GM19372 (cell line): ENCODE results near the gene PRICKLE3.
"Not testable (repeated sequence)": the region's sequence is repeated elsewhere in the genome, so short reads cannot be mapped to it uniquely, and the experiment has no call there.

ENCODE experiments used
- ATAC-seq: cut with Tn5 transposase; IDR thresholded peaks from one replicate; pipeline ENCODE4 v1.9.1; 2021; ENCODE audit warnings: mild to moderate bottlenecking, low read depth, moderate library complexity; ENCODE audit not compliant: unreplicated experiment

The PRICKLE3 gene

GRCh38 chrX:49184294-49185281 lies 1.6 kb downstream of the PRICKLE3 start:
- no peak for ATAC-seq

- no peak for ATAC-seq
These were observed 2.4 kb downstream of the PRICKLE3 start for GRCh38 chrX:49183701-49184281.

DNA sequence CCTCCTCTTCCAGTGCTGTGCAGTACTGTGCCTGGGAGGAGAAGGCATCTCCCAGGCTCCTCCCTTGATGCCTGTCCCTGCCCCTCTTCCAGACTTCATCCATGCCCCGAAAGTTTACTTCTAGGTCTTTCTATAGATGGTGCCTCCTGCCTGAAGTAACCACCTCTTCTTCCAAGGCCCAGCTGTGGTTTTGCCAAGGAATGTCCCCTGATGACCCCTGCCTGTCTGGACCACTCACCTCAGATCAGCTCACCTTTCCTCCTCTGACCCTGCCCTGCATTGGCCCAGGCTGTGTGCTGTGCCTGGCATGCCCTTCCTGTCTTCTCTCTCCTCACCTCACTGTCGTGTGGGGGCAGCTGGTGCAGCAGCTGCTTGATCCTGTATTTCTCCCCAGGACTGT lies 6.8 kb downstream of the PRICKLE3 start:
- no peak for ATAC-seq

DNA sequence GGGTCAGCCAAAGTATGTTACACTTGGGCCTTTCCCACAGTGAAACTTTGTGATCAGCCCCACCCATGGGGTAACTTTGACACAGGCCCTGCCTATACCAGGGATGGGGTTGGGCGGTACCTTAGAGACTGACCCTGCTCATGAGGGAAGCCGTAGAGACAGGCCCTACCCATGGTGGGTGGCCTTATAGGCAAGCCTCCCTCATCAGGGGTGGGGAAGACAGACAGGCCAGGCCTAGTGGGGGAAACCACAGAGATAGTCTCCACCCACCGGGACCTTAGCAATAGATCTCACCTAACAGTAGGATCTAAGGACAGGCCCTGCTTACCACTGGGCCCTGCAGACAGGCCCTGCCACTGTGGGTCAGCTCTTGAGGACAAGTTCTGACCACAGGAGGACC lies 7.6 kb downstream of the PRICKLE3 start:
- ATAC-seq = no peak

DNA sequence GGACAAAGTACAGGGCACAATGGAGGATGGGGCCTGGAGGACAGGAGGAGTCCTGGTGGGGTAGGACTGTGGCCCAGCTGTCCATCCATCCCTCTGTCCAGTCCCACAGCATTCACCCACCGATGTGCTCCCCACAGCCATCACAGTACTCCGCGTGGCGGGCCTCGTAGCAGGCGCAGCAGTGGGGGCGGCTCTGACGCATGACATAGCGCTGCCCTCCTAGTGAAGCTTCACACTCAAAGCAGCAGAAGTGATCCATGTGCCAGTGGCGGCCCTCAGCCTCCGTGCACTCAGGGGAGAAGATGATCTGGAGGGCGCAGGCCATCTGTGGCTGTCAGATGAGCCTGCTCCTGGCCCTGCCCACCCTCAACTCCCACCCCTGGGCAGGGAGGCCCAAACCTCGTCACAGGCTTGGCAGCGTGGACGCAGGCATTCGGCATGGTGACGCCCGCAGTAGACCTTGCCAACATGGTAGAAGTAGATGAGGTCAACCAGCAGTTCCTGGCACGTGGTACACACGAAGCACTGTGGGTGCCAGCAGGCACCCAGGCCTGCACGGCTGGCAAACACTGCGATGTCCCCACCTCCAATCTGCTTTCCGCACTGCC lies 8.2 kb downstream of the PRICKLE3 start:
- no peak for ATAC-seq

DNA sequence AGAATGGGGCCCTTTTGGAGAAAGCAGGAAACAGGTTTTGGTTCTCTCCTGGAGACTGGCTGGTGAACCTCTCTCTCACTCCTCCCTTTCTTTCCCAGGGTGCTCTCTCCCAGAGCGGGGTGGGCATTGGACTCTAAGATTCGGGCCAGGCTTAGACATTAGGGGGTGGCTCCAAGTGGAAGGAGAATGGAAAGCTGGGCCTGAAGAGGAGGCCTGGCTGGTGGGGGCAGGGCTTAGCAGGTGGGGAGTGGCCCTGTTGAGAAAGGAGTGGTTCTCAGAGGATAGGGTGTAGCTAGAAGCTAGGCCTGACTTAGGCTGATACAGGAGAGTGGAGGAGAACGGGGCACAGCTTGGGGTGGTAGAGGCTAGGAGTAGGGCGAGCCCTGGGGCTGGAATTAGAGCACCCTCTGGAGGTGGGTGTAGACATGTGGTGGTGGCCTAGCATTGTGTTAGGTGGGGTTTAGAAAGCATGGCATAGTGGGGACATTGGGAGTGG lies 8.8 kb downstream of the PRICKLE3 start:
- no peak for ATAC-seq

DNA sequence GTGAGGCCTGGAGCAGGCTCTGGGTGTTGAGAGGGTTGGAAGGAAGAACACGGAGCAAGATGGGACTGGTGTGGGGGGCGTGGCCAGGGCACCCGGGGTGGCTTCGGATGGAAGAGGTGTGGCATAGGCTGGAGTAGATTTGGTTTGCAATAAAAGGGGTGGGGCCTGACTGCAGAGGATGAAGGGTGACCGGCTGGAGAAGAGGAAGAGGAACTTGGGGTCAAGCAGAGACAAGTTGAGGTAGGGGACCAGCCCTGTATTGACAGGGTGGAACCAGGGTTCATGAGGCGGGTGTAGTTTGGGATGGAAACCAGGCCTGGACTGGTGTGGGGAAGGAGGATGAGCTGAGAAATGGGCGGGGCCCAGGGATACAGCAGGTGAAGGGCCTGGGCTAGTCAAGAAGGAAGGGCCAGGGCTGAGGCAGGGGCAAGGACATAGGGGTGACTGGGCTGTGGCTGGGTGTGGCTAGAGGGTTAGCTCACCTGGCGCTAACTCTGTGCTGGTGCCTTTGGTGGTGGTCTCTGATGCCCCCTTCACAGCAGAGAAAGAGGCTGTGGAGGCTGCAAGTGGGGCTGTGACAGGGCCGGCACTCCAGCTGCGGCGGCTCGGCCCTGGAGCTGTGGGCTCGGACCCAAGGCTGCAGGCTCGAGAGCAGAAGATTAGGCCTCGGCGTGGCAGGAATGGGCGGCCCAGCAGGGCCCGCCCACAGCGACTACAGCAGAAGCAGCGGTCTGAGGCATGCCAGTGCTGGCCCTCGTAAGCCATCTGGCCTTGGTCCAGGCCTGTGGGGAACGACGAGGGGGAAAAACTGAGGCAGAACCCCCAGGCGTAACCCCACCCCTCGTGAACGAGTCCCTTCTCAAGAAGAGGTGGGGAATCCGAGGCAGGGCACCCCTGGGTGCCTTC lies 9.5 kb downstream of the PRICKLE3 start:
- no peak for ATAC-seq

DNA sequence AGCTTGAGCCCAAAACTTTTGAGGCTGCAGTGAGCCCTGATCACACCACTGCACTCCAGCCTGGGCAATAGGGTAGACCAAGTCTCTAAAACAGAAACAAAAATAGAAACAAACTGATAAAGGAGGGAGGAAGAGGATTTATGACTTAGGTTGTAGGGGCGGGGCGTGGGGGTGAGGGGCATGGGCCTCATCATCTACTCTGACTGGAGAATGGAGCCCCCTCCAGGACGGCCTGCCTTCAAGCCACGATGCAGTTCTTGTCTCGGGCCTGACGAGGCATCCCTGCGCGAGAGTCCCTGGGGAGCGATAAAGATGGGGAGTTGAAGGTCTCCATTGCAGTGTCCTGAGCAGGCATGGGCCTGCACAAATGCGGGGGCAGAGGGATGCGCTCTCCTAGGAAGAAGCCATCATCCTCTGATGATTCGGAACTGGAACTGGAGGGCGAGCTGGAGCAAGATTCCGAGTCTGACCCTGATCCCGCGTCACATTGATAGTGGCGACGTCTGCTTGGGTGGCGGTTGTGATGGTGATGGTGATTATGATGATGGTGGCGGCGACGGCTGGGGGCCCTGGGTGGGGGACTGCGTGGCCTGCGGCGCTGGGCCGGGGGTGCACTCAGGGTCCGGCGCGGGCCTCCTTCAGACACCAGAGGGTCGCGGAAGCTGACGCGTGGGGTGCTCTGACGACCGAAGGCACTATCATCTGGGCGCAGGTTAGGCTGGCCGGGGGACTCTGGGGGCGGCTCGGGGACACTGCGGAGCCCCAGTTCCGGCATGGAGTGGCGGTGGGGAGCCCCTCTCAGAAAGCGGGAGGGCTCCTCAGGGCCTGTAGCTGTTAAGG lies 10.5 kb downstream of the PRICKLE3 start:
- ATAC-seq = no peak

- no peak for ATAC-seq
These were observed 11.4 kb downstream of the PRICKLE3 start for GRCh38 chrX:49174723-49175122.

- not testable (repeated sequence) for ATAC-seq
These were observed 12.6 kb downstream of the PRICKLE3 start for GRCh38 chrX:49173544-49173943.

DNA sequence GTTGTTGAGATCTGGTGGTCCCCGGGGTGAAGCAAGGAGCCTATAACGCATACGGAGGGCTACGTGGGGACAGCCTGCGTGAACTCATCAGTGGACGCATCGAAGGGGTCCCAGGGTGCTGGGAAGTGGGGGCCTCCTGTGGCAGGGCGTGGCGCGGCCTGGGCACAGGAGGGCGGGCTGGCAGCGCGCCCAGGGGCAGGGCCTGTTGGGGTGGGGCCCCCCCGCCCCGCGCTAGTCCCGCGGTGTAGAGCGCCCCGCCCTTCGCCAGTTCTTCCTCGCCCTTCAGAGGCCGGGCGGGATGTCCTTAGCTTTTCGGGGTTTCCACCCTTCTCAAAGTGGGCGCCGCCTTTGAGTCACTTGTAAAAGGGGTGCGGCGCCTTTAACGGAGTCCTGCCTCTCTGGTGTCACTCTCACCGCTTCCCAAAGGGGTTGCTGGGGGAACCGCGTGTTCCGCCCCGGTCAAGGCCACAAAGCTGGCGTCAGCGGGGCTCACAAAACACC lies 13.8 kb downstream of the PRICKLE3 start:
- peak; percentile 69 for ATAC-seq

- ATAC-seq = no peak
These were observed 14.4 kb downstream of the PRICKLE3 start, which contains the start of gene PLP2 for GRCh38 chrX:49171752-49172279. PLP2 (plus strand) TSS chrX:49171898; CDS start chrX:49172001, 103 bp downstream.

GRCh38 chrX:49167740-49168108 lies 18.4 kb downstream of the PRICKLE3 start:
- ATAC-seq = no peak

DNA sequence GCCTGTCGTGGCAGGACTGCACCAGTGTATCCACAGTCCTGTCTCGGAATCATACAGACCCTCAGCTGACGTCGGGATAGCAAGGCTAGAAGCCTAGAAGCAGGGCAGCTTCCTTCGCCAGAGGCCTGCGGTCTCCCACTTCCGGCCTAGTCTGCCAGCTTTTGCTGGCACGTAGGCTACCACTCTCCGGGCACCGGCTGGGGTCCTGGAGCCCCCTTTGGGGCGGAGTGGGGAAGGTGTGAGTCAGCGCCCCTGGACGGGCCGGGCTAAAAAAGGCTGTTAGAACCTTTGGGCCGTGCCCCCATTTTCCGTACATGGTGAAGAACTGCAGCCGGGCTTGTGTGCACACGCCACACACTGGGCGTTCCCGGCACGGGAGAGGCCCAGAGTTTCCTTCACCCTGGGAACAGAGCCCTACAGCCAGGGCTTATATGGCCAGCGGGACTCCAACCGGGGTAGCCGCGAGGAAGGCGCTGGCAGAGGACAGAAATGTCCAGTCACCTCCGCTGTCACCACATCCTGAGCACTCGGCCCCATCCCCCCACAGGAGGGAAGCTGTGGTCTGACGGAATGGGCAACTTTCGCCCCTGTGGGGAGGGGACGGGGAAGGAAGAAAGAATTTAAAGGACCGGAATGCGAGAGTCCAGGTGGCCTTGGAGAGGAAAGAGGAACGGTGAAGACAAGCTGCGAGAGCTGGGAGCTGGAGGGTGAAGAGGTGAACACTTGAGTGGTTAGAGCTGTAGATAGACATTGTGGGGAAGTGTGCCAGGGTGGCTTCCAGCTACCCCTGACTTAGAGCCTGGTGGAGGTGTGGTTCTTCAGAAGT lies 19.0 kb downstream of the PRICKLE3 start:
- no peak for ATAC-seq

GRCh38 chrX:49165901-49166881 lies 20.0 kb downstream of the PRICKLE3 start:
- no peak for ATAC-seq

- ATAC-seq = no peak
These were observed 21.4 kb downstream of the PRICKLE3 start for GRCh38 chrX:49164589-49165360.
